GM12878 (cell line): ENCODE results near the gene GRM1.

Source experiments
- EZH2 ChIP-seq: IDR thresholded peaks from 2 replicates; pipeline ENCODE4 v1.6.1; 2012; ENCODE audit warnings: low read depth, mild to moderate bottlenecking, control low read depth, inconsistent platforms, low read length, borderline replicate concordance; ENCODE audit not compliant: control insufficient read depth
- HDAC2 ChIP-seq: fragments of 200-600 bp; sonication (generic); IDR thresholded peaks from 2 replicates; pipeline ENCODE4 v1.6.1; 2017
- IKZF1 ChIP-seq: fragments of 450-650 bp; conservative IDR thresholded peaks from 2 replicates; pipeline ENCODE4 v1.6.1; 2017; ENCODE audit warnings: antibody characterized with exemption, mild to moderate bottlenecking
- JUND ChIP-seq: IDR thresholded peaks from 2 replicates; pipeline ENCODE4 v1.6.1; 2012; ENCODE audit warnings: low read depth, mild to moderate bottlenecking, low read length, improper control_type of control experiment, moderate library complexity
- KLF5 ChIP-seq: fragments of 450-650 bp; IDR thresholded peaks from 2 replicates; pipeline ENCODE4 v1.6.1; 2014; ENCODE audit warnings: mild to moderate bottlenecking; ENCODE audit not compliant: partially characterized antibody
- MEF2A ChIP-seq: IDR thresholded peaks from 2 replicates; pipeline ENCODE4 v1.6.1; 2011; ENCODE audit warnings: low read depth, mild to moderate bottlenecking, low read length, moderate library complexity; ENCODE audit not compliant: insufficient read depth
- POLR2AphosphoS5 ChIP-seq: IDR thresholded peaks from 2 replicates; pipeline ENCODE4 v1.6.1; 2011; ENCODE audit warnings: mild to moderate bottlenecking, low read length, inconsistent platforms
- RAD21 ChIP-seq: IDR thresholded peaks from 2 replicates; pipeline ENCODE4 v1.6.1; 2011; ENCODE audit warnings: mild to moderate bottlenecking, low read depth, low read length, moderate library complexity; ENCODE audit not compliant: insufficient read depth
- RB1 ChIP-seq: fragments of 450-650 bp; formaldehyde crosslinking; IDR thresholded peaks from 2 replicates; pipeline ENCODE4 v1.6.1; 2017; ENCODE audit warnings: mild to moderate bottlenecking, borderline replicate concordance
- YY1 ChIP-seq: IDR thresholded peaks from 2 replicates; pipeline ENCODE4 v1.6.1; 2011; ENCODE audit warnings: low read depth, mild to moderate bottlenecking, low read length
- TF ChIP-seq, protein P1 (sequence below), 3 experiments: IDR thresholded peaks in 2 of 3; conservative IDR thresholded peaks in 1 of 3; 2 replicates each; pipeline ENCODE4 v1.5.1; 2011; ENCODE audit warnings: low read depth in 3 of 3, low read length in 3 of 3, mild to moderate bottlenecking in 3 of 3, control low read depth in 2 of 3, moderate library complexity in 2 of 3, inconsistent platforms in 1 of 3, mixed read lengths in 1 of 3; ENCODE audit not compliant: control insufficient read depth in 2 of 3, insufficient read depth in 1 of 3; ENCODE audit errors: extremely low read depth in 1 of 3
- TF ChIP-seq, protein P2 (sequence below): fragments of 450-650 bp; IDR thresholded peaks from 2 replicates; pipeline ENCODE4 v1.6.1; 2017; ENCODE audit warnings: mild to moderate bottlenecking
- TF ChIP-seq, protein P3 (sequence below): IDR thresholded peaks from 2 replicates; pipeline ENCODE4 v1.6.1; 2011; ENCODE audit warnings: low read depth, low read length, improper control_type of control experiment, borderline replicate concordance
- TF ChIP-seq, protein P4 (sequence below): IDR thresholded peaks from 2 replicates; pipeline ENCODE4 v1.6.1; 2012; ENCODE audit warnings: low read length, inconsistent platforms

DNA sequence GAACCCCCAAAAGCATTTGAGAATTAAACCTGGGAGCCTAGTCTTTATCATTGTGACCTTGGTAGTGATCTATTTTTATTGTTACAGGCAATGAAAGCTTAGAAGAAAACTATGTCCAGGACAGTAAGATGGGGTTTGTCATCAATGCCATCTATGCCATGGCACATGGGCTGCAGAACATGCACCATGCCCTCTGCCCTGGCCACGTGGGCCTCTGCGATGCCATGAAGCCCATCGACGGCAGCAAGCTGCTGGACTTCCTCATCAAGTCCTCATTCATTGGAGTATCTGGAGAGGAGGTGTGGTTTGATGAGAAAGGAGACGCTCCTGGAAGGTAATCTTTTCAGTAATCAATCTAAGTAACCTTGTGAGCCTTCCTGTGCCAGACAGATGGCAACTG is 323.3 kb downstream of the GRM1 start:
- TF ChIP-seq JUND (no peak), POLR2AphosphoS5 (no peak), RAD21 (no peak), EZH2 (no peak), HDAC2 (no peak), KLF5 (no peak), YY1 (no peak), RB1 (no peak), MEF2A (no peak), IKZF1 (no peak)
- TF ChIP-seq, protein P1, sequence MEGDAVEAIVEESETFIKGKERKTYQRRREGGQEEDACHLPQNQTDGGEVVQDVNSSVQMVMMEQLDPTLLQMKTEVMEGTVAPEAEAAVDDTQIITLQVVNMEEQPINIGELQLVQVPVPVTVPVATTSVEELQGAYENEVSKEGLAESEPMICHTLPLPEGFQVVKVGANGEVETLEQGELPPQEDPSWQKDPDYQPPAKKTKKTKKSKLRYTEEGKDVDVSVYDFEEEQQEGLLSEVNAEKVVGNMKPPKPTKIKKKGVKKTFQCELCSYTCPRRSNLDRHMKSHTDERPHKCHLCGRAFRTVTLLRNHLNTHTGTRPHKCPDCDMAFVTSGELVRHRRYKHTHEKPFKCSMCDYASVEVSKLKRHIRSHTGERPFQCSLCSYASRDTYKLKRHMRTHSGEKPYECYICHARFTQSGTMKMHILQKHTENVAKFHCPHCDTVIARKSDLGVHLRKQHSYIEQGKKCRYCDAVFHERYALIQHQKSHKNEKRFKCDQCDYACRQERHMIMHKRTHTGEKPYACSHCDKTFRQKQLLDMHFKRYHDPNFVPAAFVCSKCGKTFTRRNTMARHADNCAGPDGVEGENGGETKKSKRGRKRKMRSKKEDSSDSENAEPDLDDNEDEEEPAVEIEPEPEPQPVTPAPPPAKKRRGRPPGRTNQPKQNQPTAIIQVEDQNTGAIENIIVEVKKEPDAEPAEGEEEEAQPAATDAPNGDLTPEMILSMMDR (IDR thresholded peaks at IDR 0.05 in 2 of 3, conservative IDR thresholded peaks at IDR 0.05 in 1 of 3; ENCODE audit: control insufficient read depth in 2 of 3, extremely low read depth in 1 of 3, insufficient read depth in 1 of 3, low read depth in 3 of 3, low read length in 3 of 3), result no peak
- TF ChIP-seq, protein P2, sequence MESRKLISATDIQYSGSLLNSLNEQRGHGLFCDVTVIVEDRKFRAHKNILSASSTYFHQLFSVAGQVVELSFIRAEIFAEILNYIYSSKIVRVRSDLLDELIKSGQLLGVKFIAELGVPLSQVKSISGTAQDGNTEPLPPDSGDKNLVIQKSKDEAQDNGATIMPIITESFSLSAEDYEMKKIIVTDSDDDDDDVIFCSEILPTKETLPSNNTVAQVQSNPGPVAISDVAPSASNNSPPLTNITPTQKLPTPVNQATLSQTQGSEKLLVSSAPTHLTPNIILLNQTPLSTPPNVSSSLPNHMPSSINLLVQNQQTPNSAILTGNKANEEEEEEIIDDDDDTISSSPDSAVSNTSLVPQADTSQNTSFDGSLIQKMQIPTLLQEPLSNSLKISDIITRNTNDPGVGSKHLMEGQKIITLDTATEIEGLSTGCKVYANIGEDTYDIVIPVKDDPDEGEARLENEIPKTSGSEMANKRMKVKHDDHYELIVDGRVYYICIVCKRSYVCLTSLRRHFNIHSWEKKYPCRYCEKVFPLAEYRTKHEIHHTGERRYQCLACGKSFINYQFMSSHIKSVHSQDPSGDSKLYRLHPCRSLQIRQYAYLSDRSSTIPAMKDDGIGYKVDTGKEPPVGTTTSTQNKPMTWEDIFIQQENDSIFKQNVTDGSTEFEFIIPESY, result no peak
- TF ChIP-seq, protein P3, sequence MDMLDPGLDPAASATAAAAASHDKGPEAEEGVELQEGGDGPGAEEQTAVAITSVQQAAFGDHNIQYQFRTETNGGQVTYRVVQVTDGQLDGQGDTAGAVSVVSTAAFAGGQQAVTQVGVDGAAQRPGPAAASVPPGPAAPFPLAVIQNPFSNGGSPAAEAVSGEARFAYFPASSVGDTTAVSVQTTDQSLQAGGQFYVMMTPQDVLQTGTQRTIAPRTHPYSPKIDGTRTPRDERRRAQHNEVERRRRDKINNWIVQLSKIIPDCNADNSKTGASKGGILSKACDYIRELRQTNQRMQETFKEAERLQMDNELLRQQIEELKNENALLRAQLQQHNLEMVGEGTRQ, result no peak
- TF ChIP-seq, protein P4, sequence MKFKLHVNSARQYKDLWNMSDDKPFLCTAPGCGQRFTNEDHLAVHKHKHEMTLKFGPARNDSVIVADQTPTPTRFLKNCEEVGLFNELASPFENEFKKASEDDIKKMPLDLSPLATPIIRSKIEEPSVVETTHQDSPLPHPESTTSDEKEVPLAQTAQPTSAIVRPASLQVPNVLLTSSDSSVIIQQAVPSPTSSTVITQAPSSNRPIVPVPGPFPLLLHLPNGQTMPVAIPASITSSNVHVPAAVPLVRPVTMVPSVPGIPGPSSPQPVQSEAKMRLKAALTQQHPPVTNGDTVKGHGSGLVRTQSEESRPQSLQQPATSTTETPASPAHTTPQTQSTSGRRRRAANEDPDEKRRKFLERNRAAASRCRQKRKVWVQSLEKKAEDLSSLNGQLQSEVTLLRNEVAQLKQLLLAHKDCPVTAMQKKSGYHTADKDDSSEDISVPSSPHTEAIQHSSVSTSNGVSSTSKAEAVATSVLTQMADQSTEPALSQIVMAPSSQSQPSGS, result no peak
